Measurements from ENCODE around the gene HLCS.

HLCS gene

GRCh38 chr21:36706951-36707762 lies 259.3 kb downstream of the HLCS start:
- no peak for DNase-seq (ENCODE audit: low read depth in 2 of 2, low spot score in 1 of 2)

- no peak for DNase-seq (ENCODE audit: low read depth in 2 of 2, low spot score in 1 of 2)
These were observed 260.0 kb downstream of the HLCS start for GRCh38 chr21:36706482-36706852.

GRCh38 chr21:36705679-36706481 lies 260.6 kb downstream of the HLCS start:
- DNase-seq (ENCODE audit: low read depth in 2 of 2, low spot score in 1 of 2), result no peak

GRCh38 chr21:36704958-36705678 lies 261.4 kb downstream of the HLCS start:
- DNase-seq (ENCODE audit: low read depth in 2 of 2, low spot score in 1 of 2), result no peak

- DNase-seq (ENCODE audit: low read depth in 2 of 2, low spot score in 1 of 2), result no peak
These were observed 262.1 kb downstream of the HLCS start for GRCh38 chr21:36704281-36704957.

- DNase-seq (ENCODE audit: low read depth in 2 of 2, low spot score in 1 of 2), result no peak
These were observed 262.7 kb downstream of the HLCS start for GRCh38 chr21:36703626-36704280.

- DNase-seq (ENCODE audit: low read depth in 2 of 2, low spot score in 1 of 2), result no peak
These were observed 263.3 kb downstream of the HLCS start for GRCh38 chr21:36703123-36703522.

- no peak for DNase-seq (ENCODE audit: low read depth in 2 of 2, low spot score in 1 of 2)
These were observed 263.9 kb downstream of the HLCS start for GRCh38 chr21:36702622-36702968.

- DNase-seq (ENCODE audit: low read depth in 2 of 2, low spot score in 1 of 2), result no peak
These were observed 264.5 kb downstream of the HLCS start for GRCh38 chr21:36701756-36702621.

- no peak for DNase-seq (ENCODE audit: low read depth in 2 of 2, low spot score in 1 of 2)
These were observed 265.3 kb downstream of the HLCS start for GRCh38 chr21:36700971-36701755.

All from stimulated activated CD8-positive, alpha-beta memory T cell treated with anti-CD3 and anti-CD28 coated beads, Interleukin-4, amount 100 ng/mL, for 4 hours (primary cell).